Psoas muscle (tissue), 8 donors: ENCODE results near the gene ETV2. TPM values are rescaled to one million over a fixed set of nuclear protein-coding genes. Genes with fewer than 3 reads are reported as not detected.
"Not testable (repeated sequence)": the region's sequence is repeated elsewhere in the genome, so short reads cannot be mapped to it uniquely, and the experiment has no call there.

Experiments
- ATAC-seq, 4 donors: fragments of 200-7000 bp; cut with Tn5 transposase; one replicate each; pipeline ENCODE4 v1.9.1; 2020; ENCODE audit warnings: moderate library complexity in 3 of 4, mild to moderate bottlenecking in 2 of 4
- DNase-seq, 2 donors: peaks; one replicate each; pipeline ENCODE4 v3.0.0-alpha.2; 2020
- H3K27ac ChIP-seq: fragments of 200-600 bp; one replicate; pipeline ENCODE4 v1.8.0; 2022
- H3K27me3 ChIP-seq, 3 donors: fragments of 200-600 bp in 1 of 3; one replicate each; pipeline versions ENCODE4 v1.6.1 to v1.8.0; 2013 to 2022; ENCODE audit warnings: low read length in 2 of 3, mild to moderate bottlenecking in 2 of 3, moderate library complexity in 1 of 3; ENCODE audit not compliant: insufficient read depth in 3 of 3
- H3K36me3 ChIP-seq, 2 donors: fragments of 200-600 bp in 1 of 2; one replicate each; pipeline versions ENCODE4 v1.6.1 to v1.8.0; 2013 to 2022; ENCODE audit warnings: low read depth in 1 of 2, mild to moderate bottlenecking in 1 of 2, moderate library complexity in 1 of 2; ENCODE audit not compliant: insufficient read depth in 1 of 2
- H3K4me1 ChIP-seq: fragments of 200-600 bp; one replicate; pipeline ENCODE4 v1.8.0; 2022
- H3K4me3 ChIP-seq: fragments of 200-600 bp; one replicate; pipeline ENCODE4 v1.8.0; 2022; ENCODE audit warnings: mild to moderate bottlenecking
- H3K9me3 ChIP-seq: fragments of 200-600 bp; one replicate; pipeline ENCODE4 v1.8.0; 2022
- CTCF ChIP-seq: fragments of 200-600 bp; IDR thresholded peaks from one replicate; pipeline ENCODE4 v1.8.0; 2022; ENCODE audit warnings: antibody characterized with exemption
- WGBS, 3 donors: extraction: QIAGEN DNeasy Blood & Tissue Kit; methylation state at CpG; one replicate each; pipeline versions ENCODE4 v1.1.6 to v1.1.7; 2013; 5-methylcytosine and 5-hydroxymethylcytosine counted together
- intact Hi-C, 2 donors: fragments of 100-400 bp; cut with DNase I; formaldehyde crosslinking; loops; one replicate each; pipeline versions ENCODE4 v1.11.0 to v1.14.2; 2022
- polyA plus RNA-seq, 3 donors: library from polyadenylated mRNA; stranded (reverse); fragments of 200-250 nt; gene quantifications; one replicate each; pipeline ENCODE4 v1.2.3, GENCODE V29; 2013
- total RNA-seq, 4 donors: library from RNA; stranded (reverse); fragmentation: NEBNext Ultra II Directional in 2 of 4; extraction: Animal tissue kit (Norgen Biotek cat#: 25700) in 2 of 4; gene quantifications; one replicate each; pipeline versions ENCODE4 v1.2.1 to v1.2.4, GENCODE V29; 2021 to 2023
- donor health status: healthy with polysubstance abuse.
- donor health status: DM: no; HTN: no; CAD: no; lungs with moderate emphysema.
- donor health status: Bipolar disorder and iron deficiency.
- donor health status: healthy.
- donor health status: DM: yes; HTN: yes; CAD: no.
- donor health status: DM: no; HTN: no; CAD: no.
- donor health status: DM: no; HTN: no; CAD: no.
- donor health status: DM: yes; HTN: yes; CAD: no.

ETV2 gene
- total and polyA plus RNA-seq, 7 donors: 0.19 to 0.23 (median 0.20) TPM; not detected in 4

- H3K4me3 ChIP-seq: peak overlapping the region; percentile 67
- intact Hi-C loops: loop anchor here in 1 of 2 donors (5.0 kb wide), 2 partner anchors 72 to 98 kb away; partner anchors contain the start of genes KMT2B and TMEM147
- peak; percentile 39 to 70 (median 58) for ATAC-seq
- peaks cover 20% of the 10 kb centered on the region for H3K4me1 ChIP-seq
- TF ChIP-seq CTCF: no peak
- H3K36me3 ChIP-seq: peaks cover 0 to 9% of the 10 kb centered on the region in 2 donors
- peak; percentile 88 to 89 for DNase-seq
- no peaks in the 10 kb centered on the region for H3K9me3 ChIP-seq
- H3K27me3 ChIP-seq: no peaks in the 10 kb centered on the region
- peak overlapping the region; percentile 77 for H3K27ac ChIP-seq
- whole genome bisulfite sequencing, 3 donors: 18 to 23% (median 18%) methylated on average over 20 of the region's 20 CpGs
Measured at GRCh38 chr19:35644987-35645679, 3.6 kb downstream of the ETV2 start.

- H3K36me3 ChIP-seq: peaks cover 1 to 15% of the 10 kb centered on the region in 2 donors
- DNase-seq: no peak
- no peak for ATAC-seq
- intact Hi-C loops: loop anchor here in 1 of 2 donors (5.0 kb wide), 2 partner anchors 71 to 99 kb away; partner anchors contain the start of genes KMT2B and TMEM147
- H3K27me3 ChIP-seq: no peaks in the 10 kb centered on the region
- no peaks in the 10 kb centered on the region for H3K9me3 ChIP-seq
- 76 to 80% (median 77%) methylated on average over 7 of the region's 7 CpGs for WGBS, 3 donors
- TF ChIP-seq CTCF: no peak
- peaks cover 21% of the 10 kb centered on the region for H3K4me1 ChIP-seq
- H3K4me3 ChIP-seq: peak overlapping the region; percentile 67
- H3K27ac ChIP-seq: no peak overlapping the region
Measured at GRCh38 chr19:35645680-35646511, 4.4 kb downstream of the ETV2 start.

- DNase-seq (peak; percentile 92 to 95), ATAC-seq (peak; percentile 84 to 91 (median 90))
- H3K4me1 ChIP-seq: peaks cover 20% of the 10 kb centered on the region
- 0% methylated on average over 46 of the region's 46 CpGs for WGBS, 3 donors
- H3K4me3 ChIP-seq: peak within 1 kb of the TSS; percentile 97
- peak within 1 kb of the TSS; percentile 91 for H3K27ac ChIP-seq
- intact Hi-C loops: loop anchor here in 1 of 2 donors (5.0 kb wide), 2 partner anchors 69 to 101 kb away; partner anchors contain the start of genes KMT2B and TMEM147
- no peak for TF ChIP-seq CTCF
- peaks cover 8 to 38% of the 10 kb centered on the region in 2 donors for H3K36me3 ChIP-seq
- no peaks in the 10 kb centered on the region for H3K27me3 ChIP-seq
- no peaks in the 10 kb centered on the region for H3K9me3 ChIP-seq
Measured at GRCh38 chr19:35648017-35648961, 6.7 kb downstream of the ETV2 start, which contains the start of gene COX6B1. Gene COX6B1 (plus strand): TSS chr19:35648323. CDS start chr19:35651244, 2,921 bp downstream.

GRCh38 chr19:35650581-35650980 lies 9.0 kb downstream of the ETV2 start:
- TF ChIP-seq CTCF: no peak
- peaks cover 11 to 61% of the 10 kb centered on the region in 2 donors for H3K36me3 ChIP-seq
- WGBS, 3 donors: 74 to 79% (median 77%) methylated on average over 9 of the region's 9 CpGs
- DNase-seq: no peak
- no peaks in the 10 kb centered on the region for H3K9me3 ChIP-seq
- no peaks in the 10 kb centered on the region for H3K27me3 ChIP-seq
- ATAC-seq: no peak
- H3K4me1 ChIP-seq: peaks cover 17% of the 10 kb centered on the region
- H3K27ac ChIP-seq: no peak overlapping the region
- intact Hi-C loops: no loop called here
- no peak overlapping the region for H3K4me3 ChIP-seq

- intact Hi-C loops, H3K4me3 ChIP-seq, ATAC-seq, H3K9me3 ChIP-seq, H3K27me3 ChIP-seq, H3K4me1 ChIP-seq, DNase-seq, H3K27ac ChIP-seq: not testable (repeated sequence)
- 93 to 97% (median 94%) methylated on average over 6 of the region's 6 CpGs for WGBS, 3 donors
- peaks cover 14 to 97% of the 10 kb centered on the region in 2 donors for H3K36me3 ChIP-seq
Measured at GRCh38 chr19:35654828-35655227, 13.3 kb downstream of the ETV2 start.
